T-helper 17 cell (primary cell): ENCODE data around the gene GNA12. TPM values are rescaled to one million over a fixed set of nuclear protein-coding genes. Genes with fewer than 3 reads are reported as not detected.

Source experiments
- ATAC-seq: fragments of 150-1000 bp; cut with Tn5 transposase; 2 replicates; pipeline ENCODE4 v1.10.0; 2021; ENCODE audit warnings: mild to moderate bottlenecking, moderate library complexity
- DNase-seq, 3 donors: peaks; one replicate each; pipeline versions ENCODE4 v3.0.0 to v3.0.0-alpha.2; 2020 to 2021
- H3K9me3 ChIP-seq: one replicate; pipeline ENCODE4 v1.7.0; 2013; ENCODE audit warnings: low read length, mild to moderate bottlenecking; ENCODE audit not compliant: control insufficient read depth, poor library complexity, severe bottlenecking
- H3K27ac Mint-ChIP-seq: one replicate; pipeline ENCODE4 v1.8.0; 2022; ENCODE audit warnings: mild to moderate bottlenecking, moderate library complexity, mixed read lengths
- H3K27me3 Mint-ChIP-seq: one replicate; pipeline ENCODE4 v1.8.0; 2022; ENCODE audit warnings: mixed read lengths
- H3K36me3 Mint-ChIP-seq: one replicate; pipeline ENCODE4 v1.8.0; 2022; ENCODE audit warnings: low read depth, mixed read lengths
- H3K4me1 Mint-ChIP-seq: one replicate; pipeline ENCODE4 v1.8.0; 2022; ENCODE audit warnings: mild to moderate bottlenecking, mixed read lengths
- H3K4me3 Mint-ChIP-seq: one replicate; pipeline ENCODE4 v1.8.0; 2022; ENCODE audit warnings: mild to moderate bottlenecking, moderate library complexity, mixed read lengths
- total RNA-seq, 4 donors: library from RNA in 2 of 4; stranded (reverse) in 2 of 4; gene quantifications; one replicate each; pipeline ENCODE4 v1.2.3 and lab custom pipeline; 2022 to 2026

Gene GNA12
- total RNA-seq, 2 donors from 2014 or later: 13.5 to 19.2 TPM

GRCh38 chr7:2814186-2814945 lies 29.7 kb downstream of the GNA12 start:
- H3K27me3 Mint-ChIP-seq: no peaks in the 10 kb centered on the region
- H3K9me3 ChIP-seq: no peaks in the 10 kb centered on the region
- no peak overlapping the region for H3K4me3 Mint-ChIP-seq
- H3K27ac Mint-ChIP-seq: no peak overlapping the region
- peaks cover 30% of the 10 kb centered on the region for H3K4me1 Mint-ChIP-seq
- ATAC-seq (no peak), DNase-seq (no peak)
- peaks cover 4% of the 10 kb centered on the region for H3K36me3 Mint-ChIP-seq

DNA sequence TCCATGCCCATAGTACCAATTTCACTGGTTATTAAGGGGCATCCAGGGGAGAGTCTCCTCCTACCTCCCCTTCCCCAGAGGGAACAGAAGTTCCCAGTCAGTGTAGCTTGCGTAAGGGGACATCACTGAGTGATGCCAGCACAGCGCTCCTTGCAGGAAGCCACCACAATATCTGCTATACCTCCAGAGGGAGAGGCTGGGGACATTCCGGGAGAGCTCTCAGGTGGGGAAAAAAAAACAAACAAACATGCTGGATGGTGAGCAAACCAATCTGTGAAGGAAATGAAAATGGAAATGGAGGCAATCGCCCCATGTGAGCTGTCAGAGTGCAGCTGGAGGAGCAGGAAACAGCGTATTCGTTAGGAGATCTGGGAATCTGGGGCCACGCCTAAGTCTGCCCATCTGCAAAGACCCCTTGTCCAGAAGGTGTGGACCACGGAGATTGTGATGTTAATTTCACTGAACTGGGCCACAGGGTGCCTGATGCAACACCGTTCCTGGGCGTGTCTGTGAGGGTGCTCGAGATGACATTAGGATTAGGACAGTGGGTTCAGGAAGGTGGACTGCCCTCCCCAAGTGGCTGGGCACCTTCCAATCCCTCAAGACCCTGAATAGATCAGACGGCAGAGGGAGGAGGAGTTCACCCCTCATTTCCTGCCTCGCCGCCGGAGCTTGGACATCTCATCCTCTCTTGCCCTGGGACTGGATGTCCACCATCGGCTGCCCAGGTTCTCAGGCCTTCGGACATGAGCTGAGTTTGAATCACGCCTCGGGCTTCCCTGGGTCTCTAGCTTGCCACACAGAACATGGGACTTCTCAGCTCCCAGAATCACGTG lies 30.5 kb downstream of the GNA12 start:
- H3K27ac Mint-ChIP-seq: peak overlapping the region; percentile 16
- no peak overlapping the region for H3K4me3 Mint-ChIP-seq
- no peaks in the 10 kb centered on the region for H3K9me3 ChIP-seq

GRCh38 chr7:2812831-2813230 lies 31.3 kb downstream of the GNA12 start:
- Mint-ChIP-seq H3K4me1 (peaks cover 42% of the 10 kb centered on the region), H3K27me3 (no peaks in the 10 kb centered on the region), H3K27ac (peak overlapping the region; percentile 16), H3K4me3 (no peak overlapping the region), H3K36me3 (peaks cover 4% of the 10 kb centered on the region)
- ATAC-seq: no peak
- DNase-seq: no peak
- no peaks in the 10 kb centered on the region for H3K9me3 ChIP-seq

More for the DNA sequence above, 30.5 kb downstream of the GNA12 start:
- ATAC-seq (no peak), DNase-seq (no peak)
- Mint-ChIP-seq H3K36me3 (peaks cover 4% of the 10 kb centered on the region), H3K27me3 (no peaks in the 10 kb centered on the region), H3K4me1 (peaks cover 38% of the 10 kb centered on the region)

- ATAC-seq: no peak
- H3K9me3 ChIP-seq: no peaks in the 10 kb centered on the region
- Mint-ChIP-seq H3K27me3 (no peaks in the 10 kb centered on the region), H3K4me3 (no peak overlapping the region), H3K27ac (no peak overlapping the region), H3K36me3 (peaks cover 4% of the 10 kb centered on the region), H3K4me1 (peaks cover 39% of the 10 kb centered on the region)
- no peak for DNase-seq
Observed at GRCh38 chr7:2812114-2812487, 32.0 kb downstream of the GNA12 start.

DNA sequence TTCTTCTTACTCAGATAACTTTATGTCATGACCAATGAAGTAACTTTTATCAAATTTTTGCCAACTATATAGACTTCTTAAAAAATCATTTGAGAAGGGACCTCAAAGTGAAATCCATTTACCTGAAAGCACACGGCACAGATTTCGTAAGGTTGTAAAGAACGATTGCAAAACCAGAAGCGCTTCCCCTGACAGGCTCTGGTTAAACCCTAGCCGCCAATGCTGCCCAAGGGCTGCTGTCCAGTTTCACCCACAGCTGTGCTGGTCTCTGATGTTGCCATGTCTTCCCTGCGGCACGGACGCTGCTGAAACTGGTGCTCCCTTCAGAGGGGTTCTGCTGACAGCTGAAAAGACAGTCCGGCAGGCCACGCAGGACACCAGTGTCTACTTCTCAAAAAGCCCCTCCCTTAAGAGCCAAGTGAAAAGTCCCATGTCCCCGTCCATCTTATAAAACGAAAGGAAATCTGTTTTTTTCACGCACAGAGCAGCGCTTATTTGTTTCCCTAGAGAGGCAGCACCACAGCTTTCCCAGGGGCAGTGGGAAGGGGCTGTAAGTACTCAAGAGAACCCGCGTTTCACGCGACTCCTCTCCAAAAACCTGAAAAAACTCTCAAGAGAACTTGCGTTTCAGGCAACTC lies 32.5 kb downstream of the GNA12 start:
- peaks cover 37% of the 10 kb centered on the region for H3K4me1 Mint-ChIP-seq
- H3K9me3 ChIP-seq: no peaks in the 10 kb centered on the region
- H3K27me3 Mint-ChIP-seq: no peaks in the 10 kb centered on the region
- no peak overlapping the region for H3K4me3 Mint-ChIP-seq
- ATAC-seq (no peak), DNase-seq (no peak)
- peaks cover 4% of the 10 kb centered on the region for H3K36me3 Mint-ChIP-seq
- no peak overlapping the region for H3K27ac Mint-ChIP-seq

DNA sequence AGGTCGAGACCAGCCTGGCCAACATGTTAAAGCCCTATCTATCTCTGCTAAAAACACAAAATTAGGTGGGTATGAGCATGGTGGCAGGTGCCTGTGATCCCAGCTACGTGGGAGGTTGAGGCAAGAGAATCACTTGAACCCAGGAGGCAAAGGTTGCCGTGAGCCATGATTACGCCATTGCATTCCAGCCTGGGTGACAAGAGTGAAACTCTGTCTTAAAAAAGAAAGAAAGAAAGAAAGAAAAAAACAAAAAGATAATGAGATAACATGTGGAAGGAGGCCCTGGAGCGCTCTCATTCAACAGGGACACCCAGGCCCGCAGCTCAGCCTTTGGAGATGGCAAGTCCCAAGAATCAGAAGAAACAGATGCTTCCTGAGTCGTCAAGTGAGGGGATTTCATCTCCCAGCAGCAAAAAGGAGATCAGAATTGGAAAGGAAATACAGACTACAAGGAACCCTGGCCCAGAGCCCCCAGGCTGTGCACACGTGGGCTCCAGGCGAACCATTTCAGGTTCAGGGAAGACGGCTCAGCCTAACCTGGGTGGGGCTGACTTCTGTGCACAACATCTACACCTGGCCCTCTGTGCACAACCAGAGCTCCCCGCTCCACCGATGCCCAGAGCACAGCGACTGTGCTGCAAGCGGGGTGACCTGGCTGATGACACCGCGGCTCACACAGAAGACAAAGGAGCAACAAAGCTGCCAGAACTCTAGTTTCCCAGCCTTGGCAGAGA lies 33.3 kb downstream of the GNA12 start:
- Mint-ChIP-seq H3K4me1 (peaks cover 36% of the 10 kb centered on the region), H3K27me3 (no peaks in the 10 kb centered on the region), H3K27ac (no peak overlapping the region), H3K4me3 (no peak overlapping the region), H3K36me3 (peaks cover 4% of the 10 kb centered on the region)
- DNase-seq (no peak), ATAC-seq (no peak)
- H3K9me3 ChIP-seq: no peaks in the 10 kb centered on the region

DNA sequence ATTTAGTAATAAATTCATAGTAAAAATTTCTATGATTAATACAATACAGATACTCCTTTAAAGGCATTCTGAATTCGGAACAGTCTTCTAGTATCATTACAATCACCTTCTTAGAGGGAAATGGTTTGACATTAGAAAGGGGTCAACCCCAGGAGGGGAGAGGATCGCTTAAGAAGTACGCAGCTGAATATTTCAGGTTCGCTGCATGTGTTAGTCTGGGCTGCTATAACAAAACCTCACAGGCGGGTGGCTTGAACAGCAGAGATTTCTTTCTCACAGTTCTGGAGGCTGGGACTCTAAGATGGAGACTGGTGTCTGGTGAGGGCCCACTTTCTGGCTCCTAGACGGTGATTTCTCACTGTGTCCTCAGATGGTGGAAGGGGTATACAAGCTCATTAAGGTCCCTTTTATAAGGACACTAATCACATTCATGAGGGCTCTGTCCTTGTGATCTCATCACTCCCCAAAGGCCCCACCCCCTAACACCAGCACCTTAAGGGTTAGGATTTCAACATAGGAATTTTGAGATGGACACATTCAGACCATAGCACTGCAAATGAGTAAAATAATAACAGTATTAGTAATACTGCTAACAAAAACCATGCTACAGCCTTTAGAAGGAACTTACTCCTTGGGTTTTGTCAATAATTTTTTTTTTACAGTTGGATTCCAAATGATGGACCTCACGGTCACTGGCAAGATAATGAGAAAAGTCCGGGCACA lies 34.0 kb downstream of the GNA12 start:
- peaks cover 4% of the 10 kb centered on the region for H3K36me3 Mint-ChIP-seq
- DNase-seq: no peak
- no peak for ATAC-seq
- H3K4me1 Mint-ChIP-seq: peaks cover 34% of the 10 kb centered on the region
- H3K27ac Mint-ChIP-seq: no peak overlapping the region
- no peaks in the 10 kb centered on the region for H3K27me3 Mint-ChIP-seq
- no peak overlapping the region for H3K4me3 Mint-ChIP-seq
- no peaks in the 10 kb centered on the region for H3K9me3 ChIP-seq

DNA sequence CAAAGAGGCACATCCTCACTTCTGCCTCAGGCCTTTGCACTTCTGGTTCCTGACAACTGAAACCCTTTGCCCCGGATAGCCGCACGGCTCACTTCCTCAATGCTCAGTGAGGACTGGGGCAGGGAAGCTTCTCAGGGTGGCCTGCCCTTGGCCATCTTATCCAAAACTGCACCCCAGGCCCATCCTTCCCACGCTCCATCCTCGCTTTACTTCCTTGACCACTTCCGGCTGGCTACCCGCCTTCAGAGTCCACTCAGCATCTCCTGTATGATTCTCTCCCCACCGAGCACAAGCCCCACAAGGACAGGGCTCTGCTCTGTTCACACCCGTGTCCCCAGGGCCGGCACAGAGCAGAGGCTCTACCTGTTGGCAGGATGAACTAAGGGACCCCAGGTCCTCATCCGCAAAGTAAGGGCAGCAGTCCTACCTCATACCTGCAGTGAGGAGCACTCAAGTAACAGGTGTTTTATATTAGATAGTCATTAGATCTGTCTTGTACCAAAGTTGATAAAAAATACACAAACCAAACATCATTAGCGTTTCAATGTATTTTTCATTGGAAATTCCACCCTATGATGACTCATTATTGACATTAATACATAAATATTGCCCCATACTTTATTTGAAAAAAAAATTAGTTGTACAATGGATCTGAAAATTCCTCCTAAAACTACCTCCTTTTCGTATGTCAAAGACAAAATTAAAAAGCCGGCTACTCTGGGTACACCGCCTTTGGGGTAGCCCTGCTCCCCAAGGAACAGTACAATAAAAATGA lies 35.0 kb downstream of the GNA12 start:
- peaks cover 24% of the 10 kb centered on the region for H3K4me1 Mint-ChIP-seq
- H3K36me3 Mint-ChIP-seq: peaks cover 4% of the 10 kb centered on the region
- H3K4me3 Mint-ChIP-seq: no peak overlapping the region
- H3K27ac Mint-ChIP-seq: peak overlapping the region; percentile 64
- no peaks in the 10 kb centered on the region for H3K27me3 Mint-ChIP-seq
- no peaks in the 10 kb centered on the region for H3K9me3 ChIP-seq
- DNase-seq (no peak), ATAC-seq (peak; percentile 25)

- H3K27me3 Mint-ChIP-seq: no peaks in the 10 kb centered on the region
- H3K9me3 ChIP-seq: no peaks in the 10 kb centered on the region
- no peak overlapping the region for H3K27ac Mint-ChIP-seq
- H3K4me3 Mint-ChIP-seq: no peak overlapping the region
- no peak for ATAC-seq
- no peak for DNase-seq
- peaks cover 2% of the 10 kb centered on the region for H3K36me3 Mint-ChIP-seq
- H3K4me1 Mint-ChIP-seq: peaks cover 23% of the 10 kb centered on the region
Observed at GRCh38 chr7:2807845-2808772, 36.0 kb downstream of the GNA12 start.

DNA sequence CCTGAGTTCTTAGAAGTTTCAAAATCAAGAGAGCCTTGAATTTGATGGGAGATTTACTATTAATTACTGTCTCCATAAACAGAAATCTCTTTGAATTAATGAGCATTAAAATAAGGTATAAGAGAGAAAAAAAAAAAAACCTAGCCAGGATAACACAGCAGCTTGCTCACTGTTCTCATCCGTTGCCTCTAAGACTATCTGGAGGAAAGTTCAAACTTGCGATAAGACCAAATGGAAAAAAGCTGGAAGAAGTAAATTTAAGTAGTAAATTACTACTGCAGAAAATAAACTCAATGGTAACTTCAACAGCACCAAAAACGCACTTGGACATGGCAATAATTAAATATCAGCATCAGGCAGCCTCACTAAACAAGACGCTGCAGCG lies 36.7 kb downstream of the GNA12 start:
- ATAC-seq (no peak), DNase-seq (no peak)
- Mint-ChIP-seq H3K4me1 (peaks cover 26% of the 10 kb centered on the region), H3K27ac (no peak overlapping the region), H3K36me3 (peaks cover 2% of the 10 kb centered on the region), H3K4me3 (no peak overlapping the region), H3K27me3 (no peaks in the 10 kb centered on the region)
- no peaks in the 10 kb centered on the region for H3K9me3 ChIP-seq

- H3K27ac Mint-ChIP-seq: no peak overlapping the region
- ATAC-seq: no peak
- no peak for DNase-seq
- H3K36me3 Mint-ChIP-seq: peaks cover 2% of the 10 kb centered on the region
- no peaks in the 10 kb centered on the region for H3K27me3 Mint-ChIP-seq
- no peaks in the 10 kb centered on the region for H3K9me3 ChIP-seq
- peaks cover 31% of the 10 kb centered on the region for H3K4me1 Mint-ChIP-seq
- H3K4me3 Mint-ChIP-seq: no peak overlapping the region
Observed at GRCh38 chr7:2806571-2806970, 37.5 kb downstream of the GNA12 start.
